ENCODE data around the gene DSCAML1.

Gene DSCAML1

GRCh38 chr11:117488996-117489952 is 307.7 kb downstream of the DSCAML1 start:
- peaks cover 3% of the 10 kb centered on the region for H3K9me3 Mint-ChIP-seq
- H3K4me1 Mint-ChIP-seq, result no peaks in the 10 kb centered on the region
- ATAC-seq (ENCODE audit: low read depth) (no peak), DNase-seq (ENCODE audit: low spot score in 2 of 2) (no peak)
- H3K27ac Mint-ChIP-seq, result no peak overlapping the region
- peaks cover 17% of the 10 kb centered on the region for H3K27me3 Mint-ChIP-seq
- no peaks in the 10 kb centered on the region for H3K36me3 Mint-ChIP-seq
- H3K4me3 Mint-ChIP-seq, result no peak overlapping the region

- DNase-seq (ENCODE audit: low spot score in 2 of 2) (no peak), ATAC-seq (ENCODE audit: low read depth) (no peak)
- H3K27me3 Mint-ChIP-seq, result peaks cover 17% of the 10 kb centered on the region
- no peaks in the 10 kb centered on the region for H3K36me3 Mint-ChIP-seq
- no peaks in the 10 kb centered on the region for H3K4me1 Mint-ChIP-seq
- H3K27ac Mint-ChIP-seq, result no peak overlapping the region
- peaks cover 3% of the 10 kb centered on the region for H3K9me3 Mint-ChIP-seq
- no peak overlapping the region for H3K4me3 Mint-ChIP-seq
These were observed 311.0 kb downstream of the DSCAML1 start for GRCh38 chr11:117486059-117486458.

- H3K36me3 Mint-ChIP-seq, result no peaks in the 10 kb centered on the region
- no peak overlapping the region for H3K27ac Mint-ChIP-seq
- DNase-seq (ENCODE audit: low spot score in 2 of 2), result no peak
- peaks cover 3% of the 10 kb centered on the region for H3K9me3 Mint-ChIP-seq
- no peak for ATAC-seq (ENCODE audit: low read depth)
- no peaks in the 10 kb centered on the region for H3K4me1 Mint-ChIP-seq
- no peak overlapping the region for H3K4me3 Mint-ChIP-seq
- peaks cover 15% of the 10 kb centered on the region for H3K27me3 Mint-ChIP-seq
These were observed 312.9 kb downstream of the DSCAML1 start for GRCh38 chr11:117484156-117484555.

- no peak overlapping the region for H3K27ac Mint-ChIP-seq
- H3K27me3 Mint-ChIP-seq, result peaks cover 10% of the 10 kb centered on the region
- peaks cover 3% of the 10 kb centered on the region for H3K9me3 Mint-ChIP-seq
- ATAC-seq (ENCODE audit: low read depth) (no peak), DNase-seq (ENCODE audit: low spot score in 2 of 2) (no peak)
- no peaks in the 10 kb centered on the region for H3K36me3 Mint-ChIP-seq
- no peak overlapping the region for H3K4me3 Mint-ChIP-seq
- peaks cover 3% of the 10 kb centered on the region for H3K4me1 Mint-ChIP-seq
These were observed 313.6 kb downstream of the DSCAML1 start for GRCh38 chr11:117483372-117483771.

- Mint-ChIP-seq H3K36me3 (no peaks in the 10 kb centered on the region), H3K27me3 (peaks cover 8% of the 10 kb centered on the region), H3K27ac (no peak overlapping the region), H3K4me3 (no peak overlapping the region), H3K4me1 (peaks cover 3% of the 10 kb centered on the region), H3K9me3 (peaks cover 3% of the 10 kb centered on the region)
- no peak for DNase-seq (ENCODE audit: low spot score in 2 of 2)
- no peak for ATAC-seq (ENCODE audit: low read depth)
These were observed 314.1 kb downstream of the DSCAML1 start for GRCh38 chr11:117482881-117483280.

- Mint-ChIP-seq H3K27ac (no peak overlapping the region), H3K4me1 (peaks cover 3% of the 10 kb centered on the region), H3K36me3 (no peaks in the 10 kb centered on the region), H3K4me3 (no peak overlapping the region), H3K27me3 (peaks cover 8% of the 10 kb centered on the region), H3K9me3 (peaks cover 3% of the 10 kb centered on the region)
- ATAC-seq (ENCODE audit: low read depth) (no peak), DNase-seq (ENCODE audit: low spot score in 2 of 2) (no peak)
These were observed 315.1 kb downstream of the DSCAML1 start for GRCh38 chr11:117481885-117482284.

GRCh38 chr11:117481036-117481435 is 316.0 kb downstream of the DSCAML1 start:
- Mint-ChIP-seq H3K4me1 (peaks cover 3% of the 10 kb centered on the region), H3K27ac (no peak overlapping the region), H3K27me3 (peaks cover 9% of the 10 kb centered on the region), H3K36me3 (no peaks in the 10 kb centered on the region), H3K4me3 (no peak overlapping the region), H3K9me3 (peaks cover under 1% of the 10 kb centered on the region)
- DNase-seq (ENCODE audit: low spot score in 2 of 2), result no peak
- ATAC-seq (ENCODE audit: low read depth), result no peak

GRCh38 chr11:117480221-117480620 is 316.8 kb downstream of the DSCAML1 start:
- Mint-ChIP-seq H3K9me3 (no peaks in the 10 kb centered on the region), H3K27ac (no peak overlapping the region), H3K36me3 (no peaks in the 10 kb centered on the region), H3K4me1 (peaks cover 3% of the 10 kb centered on the region), H3K4me3 (no peak overlapping the region), H3K27me3 (peaks cover 7% of the 10 kb centered on the region)
- DNase-seq (ENCODE audit: low spot score in 2 of 2) (no peak), ATAC-seq (ENCODE audit: low read depth) (no peak)

GRCh38 chr11:117479372-117479771 is 317.6 kb downstream of the DSCAML1 start:
- ATAC-seq (ENCODE audit: low read depth) (no peak), DNase-seq (ENCODE audit: low spot score in 2 of 2) (no peak)
- Mint-ChIP-seq H3K36me3 (no peaks in the 10 kb centered on the region), H3K4me1 (peaks cover 3% of the 10 kb centered on the region), H3K9me3 (no peaks in the 10 kb centered on the region), H3K27me3 (peaks cover 10% of the 10 kb centered on the region), H3K4me3 (no peak overlapping the region), H3K27ac (no peak overlapping the region)

GRCh38 chr11:117478926-117479325 is 318.1 kb downstream of the DSCAML1 start:
- no peaks in the 10 kb centered on the region for H3K36me3 Mint-ChIP-seq
- peaks cover 3% of the 10 kb centered on the region for H3K4me1 Mint-ChIP-seq
- no peak for ATAC-seq (ENCODE audit: low read depth)
- no peaks in the 10 kb centered on the region for H3K9me3 Mint-ChIP-seq
- no peak for DNase-seq (ENCODE audit: low spot score in 2 of 2)
- H3K27me3 Mint-ChIP-seq, result peaks cover 9% of the 10 kb centered on the region
- no peak overlapping the region for H3K27ac Mint-ChIP-seq
- H3K4me3 Mint-ChIP-seq, result no peak overlapping the region

- peaks cover 3% of the 10 kb centered on the region for H3K4me1 Mint-ChIP-seq
- H3K9me3 Mint-ChIP-seq, result no peaks in the 10 kb centered on the region
- no peak overlapping the region for H3K27ac Mint-ChIP-seq
- peaks cover 8% of the 10 kb centered on the region for H3K27me3 Mint-ChIP-seq
- H3K36me3 Mint-ChIP-seq, result no peaks in the 10 kb centered on the region
- H3K4me3 Mint-ChIP-seq, result no peak overlapping the region
- no peak for ATAC-seq (ENCODE audit: low read depth)
- no peak for DNase-seq (ENCODE audit: low spot score in 2 of 2)
These were observed 318.7 kb downstream of the DSCAML1 start for GRCh38 chr11:117478126-117478860.

GRCh38 chr11:117477721-117478120 is 319.3 kb downstream of the DSCAML1 start:
- no peaks in the 10 kb centered on the region for H3K9me3 Mint-ChIP-seq
- peaks cover 3% of the 10 kb centered on the region for H3K4me1 Mint-ChIP-seq
- H3K27ac Mint-ChIP-seq, result no peak overlapping the region
- H3K4me3 Mint-ChIP-seq, result no peak overlapping the region
- peaks cover 8% of the 10 kb centered on the region for H3K27me3 Mint-ChIP-seq
- ATAC-seq (ENCODE audit: low read depth) (no peak), DNase-seq (ENCODE audit: low spot score in 2 of 2) (no peak)
- H3K36me3 Mint-ChIP-seq, result no peaks in the 10 kb centered on the region

- Mint-ChIP-seq H3K27ac (no peak overlapping the region), H3K4me3 (no peak overlapping the region), H3K36me3 (no peaks in the 10 kb centered on the region), H3K27me3 (peaks cover 7% of the 10 kb centered on the region), H3K9me3 (no peaks in the 10 kb centered on the region), H3K4me1 (peaks cover 3% of the 10 kb centered on the region)
- ATAC-seq (ENCODE audit: low read depth) (no peak), DNase-seq (ENCODE audit: low spot score in 2 of 2) (no peak)
These were observed 320.4 kb downstream of the DSCAML1 start for GRCh38 chr11:117476531-117477142.

Measured in memory B cell (primary cell).